HEK293 (cell line): Measurements from ENCODE around the gene GALNTL6.

ENCODE experiments used
- GLI4 ChIP-seq: fragments of 450-650 bp; formaldehyde crosslinking; IDR thresholded peaks from 2 replicates; pipeline ENCODE4 v1.5.1; 2016; ENCODE audit warnings: missing biosample characterization, missing genetic modification characterization
- IKZF3 ChIP-seq: fragments of 450-650 bp; IDR thresholded peaks from 2 replicates; pipeline ENCODE4 v1.5.0; 2018; ENCODE audit warnings: missing biosample characterization, mild to moderate bottlenecking, missing genetic modification characterization, moderate library complexity
- INSM2 ChIP-seq: fragments of 450-650 bp; formaldehyde crosslinking; IDR thresholded peaks from 2 replicates; pipeline ENCODE4 v1.5.1; 2016; ENCODE audit warnings: missing biosample characterization, missing genetic modification characterization
- REPIN1 ChIP-seq: fragments of 450-650 bp; formaldehyde crosslinking; IDR thresholded peaks from 2 replicates; pipeline ENCODE4 v1.5.1; 2017; ENCODE audit warnings: missing biosample characterization, missing genetic modification characterization, low read depth
- SP2 ChIP-seq: fragments of 450-650 bp; formaldehyde crosslinking; IDR thresholded peaks from 2 replicates; pipeline ENCODE4 v1.5.1; 2016; ENCODE audit warnings: missing biosample characterization, missing genetic modification characterization
- SP7 ChIP-seq: fragments of 450-650 bp; formaldehyde crosslinking; IDR thresholded peaks from 2 replicates; pipeline ENCODE4 v1.5.1; 2016; ENCODE audit warnings: missing biosample characterization, missing genetic modification characterization
- WT1 ChIP-seq: fragments of 450-650 bp; formaldehyde crosslinking; IDR thresholded peaks from 2 replicates; pipeline ENCODE4 v1.5.1; 2016; ENCODE audit warnings: missing biosample characterization, missing genetic modification characterization
- ZBTB1 ChIP-seq: fragments of 450-650 bp; formaldehyde crosslinking; IDR thresholded peaks from 2 replicates; pipeline ENCODE4 v1.5.1; 2016; ENCODE audit warnings: missing biosample characterization, missing genetic modification characterization
- ZEB2 ChIP-seq: fragments of 450-650 bp; formaldehyde crosslinking; IDR thresholded peaks from 2 replicates; pipeline ENCODE4 v1.5.1; 2016; ENCODE audit warnings: missing biosample characterization, missing genetic modification characterization
- ZNF2 ChIP-seq: fragments of 450-650 bp; formaldehyde crosslinking; IDR thresholded peaks from 2 replicates; pipeline ENCODE4 v1.5.1; 2016; ENCODE audit warnings: missing biosample characterization, missing genetic modification characterization
- ZNF335 ChIP-seq: fragments of 450-650 bp; formaldehyde crosslinking; conservative IDR thresholded peaks from 2 replicates; pipeline ENCODE4 v1.5.1; 2016; ENCODE audit warnings: missing biosample characterization, missing genetic modification characterization
- ZNF391 ChIP-seq: fragments of 450-650 bp; formaldehyde crosslinking; IDR thresholded peaks from 2 replicates; pipeline ENCODE4 v1.5.1; 2016; ENCODE audit warnings: low read depth, missing biosample characterization, missing genetic modification characterization, borderline replicate concordance
- ZNF416 ChIP-seq: fragments of 450-650 bp; formaldehyde crosslinking; IDR thresholded peaks from 2 replicates; pipeline ENCODE4 v1.5.1; 2016; ENCODE audit warnings: missing biosample characterization, missing genetic modification characterization
- ZNF514 ChIP-seq: fragments of 450-650 bp; formaldehyde crosslinking; IDR thresholded peaks from 2 replicates; pipeline ENCODE4 v1.5.1; 2016; ENCODE audit warnings: missing biosample characterization, missing genetic modification characterization
- ZNF518A ChIP-seq: fragments of 450-650 bp; formaldehyde crosslinking; conservative IDR thresholded peaks from 2 replicates; pipeline ENCODE4 v1.5.1; 2016; ENCODE audit warnings: low read depth, missing biosample characterization, missing genetic modification characterization
- ZNF596 ChIP-seq: fragments of 450-650 bp; IDR thresholded peaks from 2 replicates; pipeline ENCODE4 v1.5.0; 2018; ENCODE audit warnings: missing biosample characterization, mild to moderate bottlenecking, missing genetic modification characterization, moderate library complexity
- ZNF626 ChIP-seq: fragments of 450-650 bp; sonication (Bioruptor Pico); formaldehyde crosslinking; IDR thresholded peaks from 2 replicates; pipeline ENCODE4 v1.5.1; 2018; ENCODE audit warnings: missing biosample characterization, missing genetic modification characterization, inconsistent platforms
- ZNF660 ChIP-seq: fragments of 450-650 bp; IDR thresholded peaks from 2 replicates; pipeline ENCODE4 v1.5.1; 2018; ENCODE audit warnings: missing biosample characterization, mild to moderate bottlenecking, missing genetic modification characterization
- ZNF677 ChIP-seq: fragments of 450-650 bp; IDR thresholded peaks from 2 replicates; pipeline ENCODE4 v1.5.0; 2018; ENCODE audit warnings: missing biosample characterization, mild to moderate bottlenecking, missing genetic modification characterization, moderate library complexity
- ZNF704 ChIP-seq: fragments of 450-650 bp; formaldehyde crosslinking; IDR thresholded peaks from 2 replicates; pipeline ENCODE4 v1.5.1; 2016; ENCODE audit warnings: missing biosample characterization, missing genetic modification characterization
- TF ChIP-seq, protein P1 (sequence below): fragments of 450-650 bp; formaldehyde crosslinking; IDR thresholded peaks from 2 replicates; pipeline ENCODE4 v1.5.1; 2017; ENCODE audit warnings: missing biosample characterization, missing genetic modification characterization
- TF ChIP-seq, protein P2 (sequence below): fragments of 450-650 bp; formaldehyde crosslinking; IDR thresholded peaks from 2 replicates; pipeline ENCODE4 v1.5.1; 2016; ENCODE audit warnings: missing biosample characterization, missing genetic modification characterization
- TF ChIP-seq, protein P3 (sequence below): fragments of 450-650 bp; formaldehyde crosslinking; IDR thresholded peaks from 2 replicates; pipeline ENCODE4 v1.5.1; 2016; ENCODE audit warnings: missing biosample characterization, missing genetic modification characterization

GALNTL6 gene

DNA sequence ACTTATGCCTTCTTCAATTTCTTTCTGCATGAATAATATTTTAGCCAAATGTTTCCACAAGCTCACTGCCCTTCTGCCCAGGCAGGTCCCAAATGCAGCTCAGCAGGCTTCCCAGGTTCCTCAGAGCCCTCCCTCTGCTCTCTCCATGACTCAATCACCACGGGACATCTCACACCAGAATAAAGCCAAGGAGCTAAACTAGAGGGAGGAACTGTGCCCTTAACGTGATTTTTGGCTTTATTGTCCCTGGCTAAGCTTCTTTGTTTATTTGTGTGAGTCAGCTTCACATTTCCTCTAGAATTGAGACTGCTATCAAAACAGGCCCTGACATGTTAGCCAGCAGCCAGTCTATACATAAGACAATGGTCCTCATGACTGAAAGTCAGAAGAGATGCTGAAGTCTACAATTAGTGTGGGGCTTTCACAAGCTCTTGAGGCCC is 1169.0 kb downstream of the GALNTL6 start (continued):
- TF ChIP-seq ZNF2 (tag by site-specific recombination) (0 out of 2 replicates have a peak, but pooled peaks have one; percentile 39), ZNF626 (tag by site-specific recombination) (no peak), IKZF3 (tag by site-specific recombination) (peak; percentile 66), INSM2 (peak; percentile 69; the same call in 1 of the 2 replicates), REPIN1 (tag by site-specific recombination) (no peak), ZNF416 (tag by site-specific recombination) (no peak), ZNF677 (tag by site-specific recombination) (no peak), SP2 (tag by site-specific recombination) (no peak; the same call in 1 of the 2 replicates), ZNF660 (tag by site-specific recombination) (peak; percentile 79), ZEB2 (tag by site-specific recombination) (peak; percentile 93), WT1 (tag by site-specific recombination) (peak; percentile 77), SP7 (tag by site-specific recombination) (peak; percentile 98), ZBTB1 (tag by site-specific recombination) (no peak), ZNF391 (no peak), GLI4 (tag by site-specific recombination) (no peak), ZNF704 (tag by site-specific recombination) (no peak), ZNF335 (tag by site-specific recombination) (peak; percentile 57; the same call in 1 of the 2 replicates), ZNF514 (tag by site-specific recombination) (no peak), ZNF518A (peak; percentile 52; the same call in 1 of the 2 replicates), ZNF596 (tag by site-specific recombination) (0 out of 2 replicates have a peak, but pooled peaks have one; percentile 35)
- TF ChIP-seq, protein P1, sequence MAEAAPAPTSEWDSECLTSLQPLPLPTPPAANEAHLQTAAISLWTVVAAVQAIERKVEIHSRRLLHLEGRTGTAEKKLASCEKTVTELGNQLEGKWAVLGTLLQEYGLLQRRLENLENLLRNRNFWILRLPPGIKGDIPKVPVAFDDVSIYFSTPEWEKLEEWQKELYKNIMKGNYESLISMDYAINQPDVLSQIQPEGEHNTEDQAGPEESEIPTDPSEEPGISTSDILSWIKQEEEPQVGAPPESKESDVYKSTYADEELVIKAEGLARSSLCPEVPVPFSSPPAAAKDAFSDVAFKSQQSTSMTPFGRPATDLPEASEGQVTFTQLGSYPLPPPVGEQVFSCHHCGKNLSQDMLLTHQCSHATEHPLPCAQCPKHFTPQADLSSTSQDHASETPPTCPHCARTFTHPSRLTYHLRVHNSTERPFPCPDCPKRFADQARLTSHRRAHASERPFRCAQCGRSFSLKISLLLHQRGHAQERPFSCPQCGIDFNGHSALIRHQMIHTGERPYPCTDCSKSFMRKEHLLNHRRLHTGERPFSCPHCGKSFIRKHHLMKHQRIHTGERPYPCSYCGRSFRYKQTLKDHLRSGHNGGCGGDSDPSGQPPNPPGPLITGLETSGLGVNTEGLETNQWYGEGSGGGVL (tag by site-specific recombination): peak; percentile 84
- TF ChIP-seq, protein P2, sequence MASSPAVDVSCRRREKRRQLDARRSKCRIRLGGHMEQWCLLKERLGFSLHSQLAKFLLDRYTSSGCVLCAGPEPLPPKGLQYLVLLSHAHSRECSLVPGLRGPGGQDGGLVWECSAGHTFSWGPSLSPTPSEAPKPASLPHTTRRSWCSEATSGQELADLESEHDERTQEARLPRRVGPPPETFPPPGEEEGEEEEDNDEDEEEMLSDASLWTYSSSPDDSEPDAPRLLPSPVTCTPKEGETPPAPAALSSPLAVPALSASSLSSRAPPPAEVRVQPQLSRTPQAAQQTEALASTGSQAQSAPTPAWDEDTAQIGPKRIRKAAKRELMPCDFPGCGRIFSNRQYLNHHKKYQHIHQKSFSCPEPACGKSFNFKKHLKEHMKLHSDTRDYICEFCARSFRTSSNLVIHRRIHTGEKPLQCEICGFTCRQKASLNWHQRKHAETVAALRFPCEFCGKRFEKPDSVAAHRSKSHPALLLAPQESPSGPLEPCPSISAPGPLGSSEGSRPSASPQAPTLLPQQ (tag by site-specific recombination): peak; percentile 77; the same call in 1 of the 2 replicates
- TF ChIP-seq, protein P3, sequence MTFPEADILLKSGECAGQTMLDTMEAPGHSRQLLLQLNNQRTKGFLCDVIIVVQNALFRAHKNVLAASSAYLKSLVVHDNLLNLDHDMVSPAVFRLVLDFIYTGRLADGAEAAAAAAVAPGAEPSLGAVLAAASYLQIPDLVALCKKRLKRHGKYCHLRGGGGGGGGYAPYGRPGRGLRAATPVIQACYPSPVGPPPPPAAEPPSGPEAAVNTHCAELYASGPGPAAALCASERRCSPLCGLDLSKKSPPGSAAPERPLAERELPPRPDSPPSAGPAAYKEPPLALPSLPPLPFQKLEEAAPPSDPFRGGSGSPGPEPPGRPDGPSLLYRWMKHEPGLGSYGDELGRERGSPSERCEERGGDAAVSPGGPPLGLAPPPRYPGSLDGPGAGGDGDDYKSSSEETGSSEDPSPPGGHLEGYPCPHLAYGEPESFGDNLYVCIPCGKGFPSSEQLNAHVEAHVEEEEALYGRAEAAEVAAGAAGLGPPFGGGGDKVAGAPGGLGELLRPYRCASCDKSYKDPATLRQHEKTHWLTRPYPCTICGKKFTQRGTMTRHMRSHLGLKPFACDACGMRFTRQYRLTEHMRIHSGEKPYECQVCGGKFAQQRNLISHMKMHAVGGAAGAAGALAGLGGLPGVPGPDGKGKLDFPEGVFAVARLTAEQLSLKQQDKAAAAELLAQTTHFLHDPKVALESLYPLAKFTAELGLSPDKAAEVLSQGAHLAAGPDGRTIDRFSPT (tag by site-specific recombination): no peak
